Measurements from ENCODE around the gene NXT1.

The NXT1 gene

GRCh38 chr20:23361476-23362391 is 11.1 kb downstream of the NXT1 start, which contains the start of gene GZF1:
GZF1 (plus strand) TSS chr20:23362182; CDS start chr20:23364384, 2,202 bp downstream.
- peak; percentile 99 for DNase-seq

GRCh38 chr20:23362392-23363256 is 12.0 kb downstream of the NXT1 start:
- peak; percentile 56 for DNase-seq

- no peak for DNase-seq
These were observed 12.7 kb downstream of the NXT1 start for GRCh38 chr20:23363257-23363649.

GRCh38 chr20:23365390-23366165 is 15.0 kb downstream of the NXT1 start:
- no peak for DNase-seq

- DNase-seq = no peak
These were observed 15.8 kb downstream of the NXT1 start for GRCh38 chr20:23366384-23366783.

GRCh38 chr20:23367770-23368169 is 17.2 kb downstream of the NXT1 start:
- no peak for DNase-seq

- no peak for DNase-seq
These were observed 17.9 kb downstream of the NXT1 start for GRCh38 chr20:23368316-23369071.

GRCh38 chr20:23369072-23369823 is 18.7 kb downstream of the NXT1 start:
- no peak for DNase-seq

- no peak for DNase-seq
These were observed 19.7 kb downstream of the NXT1 start for GRCh38 chr20:23370274-23370673.

- DNase-seq = no peak
These were observed 20.3 kb downstream of the NXT1 start for GRCh38 chr20:23370873-23371272.

- no peak for DNase-seq
These were observed 20.9 kb downstream of the NXT1 start for GRCh38 chr20:23371496-23371895.

GRCh38 chr20:23374441-23374840 is 23.9 kb downstream of the NXT1 start:
- no peak for DNase-seq

- no peak for DNase-seq
These were observed 25.2 kb downstream of the NXT1 start for GRCh38 chr20:23375827-23376226.

GRCh38 chr20:23379772-23380171 is 29.2 kb downstream of the NXT1 start:
- DNase-seq = no peak

- DNase-seq = no peak
These were observed 31.3 kb downstream of the NXT1 start for GRCh38 chr20:23381876-23382275.

- DNase-seq = no peak
These were observed 35.9 kb downstream of the NXT1 start for GRCh38 chr20:23386304-23387117.

GRCh38 chr20:23387118-23387443 is 36.5 kb downstream of the NXT1 start:
- DNase-seq = no peak

GRCh38 chr20:23390091-23390774 is 39.6 kb downstream of the NXT1 start:
- DNase-seq = no peak

GRCh38 chr20:23391707-23392310 is 41.2 kb downstream of the NXT1 start:
- no peak for DNase-seq
